GM21737 (cell line): ENCODE results near the gene MCM3AP.
A peak's percentile ranks its signal among the peaks of the same experiment; 100 is the strongest.

Experiments
- ATAC-seq: cut with Tn5 transposase; IDR thresholded peaks from one replicate; pipeline ENCODE4 v1.9.1; 2021; ENCODE audit warnings: mild to moderate bottlenecking, moderate library complexity; ENCODE audit not compliant: unreplicated experiment

Gene MCM3AP

GRCh38 chr21:46285206-46285661 lies at the start of gene MCM3AP:
Gene MCM3AP (minus strand): TSS chr21:46285611. CDS start chr21:46285286, 325 bp downstream.
- ATAC-seq, result no peak

- no peak for ATAC-seq
Observed at GRCh38 chr21:46334351-46335140, 49.1 kb upstream of the MCM3AP start.

- no peak for ATAC-seq
Observed at GRCh38 chr21:46329796-46330195, 44.4 kb upstream of the MCM3AP start.

- no peak for ATAC-seq
Observed at GRCh38 chr21:46328151-46328550, 42.7 kb upstream of the MCM3AP start.

GRCh38 chr21:46327711-46328110 lies 42.3 kb upstream of the MCM3AP start:
- ATAC-seq, result no peak

GRCh38 chr21:46326110-46326703 lies 40.8 kb upstream of the MCM3AP start:
- ATAC-seq, result no peak

GRCh38 chr21:46325073-46325912 lies 39.9 kb upstream of the MCM3AP start:
- no peak for ATAC-seq

GRCh38 chr21:46324390-46325072 lies 39.1 kb upstream of the MCM3AP start:
- peak; percentile 50 for ATAC-seq

- ATAC-seq, result peak; percentile 73
Observed at GRCh38 chr21:46323710-46324389, 38.4 kb upstream of the MCM3AP start, which contains the start of the genes C21orf58 and PCNT. Gene C21orf58 (minus strand): TSS chr21:46323870. CDS start chr21:46322738, 1,132 bp downstream. Gene PCNT (plus strand): TSS chr21:46324156. CDS start chr21:46324229, 73 bp downstream.

- no peak for ATAC-seq
Observed at GRCh38 chr21:46323227-46323709, 37.9 kb upstream of the MCM3AP start.

- no peak for ATAC-seq
Observed at GRCh38 chr21:46322351-46323226, 37.2 kb upstream of the MCM3AP start.

- no peak for ATAC-seq
Observed at GRCh38 chr21:46320331-46320801, 35.0 kb upstream of the MCM3AP start.

- ATAC-seq, result no peak
Observed at GRCh38 chr21:46319186-46319585, 33.8 kb upstream of the MCM3AP start.

- no peak for ATAC-seq
Observed at GRCh38 chr21:46318464-46318845, 33.0 kb upstream of the MCM3AP start.

- no peak for ATAC-seq
Observed at GRCh38 chr21:46317710-46318463, 32.5 kb upstream of the MCM3AP start.

GRCh38 chr21:46316708-46317324 lies 31.4 kb upstream of the MCM3AP start:
- no peak for ATAC-seq

- ATAC-seq, result no peak
Observed at GRCh38 chr21:46314441-46315020, 29.1 kb upstream of the MCM3AP start.
